Anterior cingulate cortex (tissue), 58 donors: ENCODE measurements around the gene BUD31.
A peak's percentile ranks its signal among the peaks of the same experiment; 100 is the strongest.
"Not testable (repeated sequence)": the region's sequence is repeated elsewhere in the genome, so short reads cannot be mapped to it uniquely, and the experiment has no call there.

Experiments
- DNase-seq, 58 donors: peaks; one replicate each; lab custom pipeline; 2025; lab: John Stamatoyannopoulos, UW

BUD31 gene

GRCh38 chr7:99424932-99425730 is 16.4 kb downstream of the BUD31 start:
- no peak for DNase-seq

GRCh38 chr7:99428972-99429566 is 20.3 kb downstream of the BUD31 start:
- DNase-seq: no peak

GRCh38 chr7:99429756-99430155 is 21.0 kb downstream of the BUD31 start:
- DNase-seq: no peak

GRCh38 chr7:99431756-99432540 is 23.2 kb downstream of the BUD31 start:
- not testable (repeated sequence) for DNase-seq

GRCh38 chr7:99433158-99433557 is 24.4 kb downstream of the BUD31 start:
- DNase-seq: no peak

- DNase-seq: no peak
These were observed 29.3 kb downstream of the BUD31 start for GRCh38 chr7:99437946-99438572.

- DNase-seq: peak; percentile 55 to 97 (median 92)
These were observed 30.1 kb downstream of the BUD31 start, which contains the start of the genes CPSF4 and PTCD1 for GRCh38 chr7:99438573-99439480. Gene CPSF4 (plus strand): TSS chr7:99438943. CDS start chr7:99439083, 140 bp downstream. Gene PTCD1 (minus strand): TSS chr7:99438798. CDS start chr7:99435242, 3,556 bp downstream.

- no peak for DNase-seq
These were observed 31.4 kb downstream of the BUD31 start for GRCh38 chr7:99440195-99440594.

GRCh38 chr7:99446096-99446495 is 37.3 kb downstream of the BUD31 start:
- no peak for DNase-seq

- no peak for DNase-seq
These were observed 39.2 kb downstream of the BUD31 start for GRCh38 chr7:99447943-99448342.

GRCh38 chr7:99448855-99449254 is 40.1 kb downstream of the BUD31 start:
- DNase-seq: no peak

GRCh38 chr7:99449326-99449725 is 40.6 kb downstream of the BUD31 start:
- DNase-seq: no peak

GRCh38 chr7:99451936-99452335 is 43.2 kb downstream of the BUD31 start:
- DNase-seq: peak in 45 of 58 donors; percentile 7 to 81 (median 30)

GRCh38 chr7:99452541-99452940 is 43.8 kb downstream of the BUD31 start:
- DNase-seq: no peak

- peak in 1 of 58 donors; percentile 25 for DNase-seq
These were observed 44.3 kb downstream of the BUD31 start for GRCh38 chr7:99453105-99453504.

- DNase-seq: no peak
These were observed 47.1 kb downstream of the BUD31 start for GRCh38 chr7:99455874-99456273.

- DNase-seq: peak in 6 of 58 donors; percentile 6 to 23 (median 18)
These were observed 47.5 kb downstream of the BUD31 start for GRCh38 chr7:99456288-99456687.

GRCh38 chr7:99457050-99457649 is 48.4 kb downstream of the BUD31 start:
- no peak for DNase-seq
